H1 (cell line): ENCODE results near the gene PGD. TPM values are rescaled to one million over a fixed set of nuclear protein-coding genes. Genes with fewer than 3 reads are reported as not detected.
A peak's percentile ranks its signal among the peaks of the same experiment; 100 is the strongest.

ENCODE experiments used
- CTCF ChIA-PET: fragments of 300-600 bp; sonication (Branson Sonifier 250); formaldehyde crosslinking; loops from one replicate; lab custom pipeline; 2021; ENCODE audit not compliant: partially characterized antibody; lab: Charles Lee
- POLR2A ChIA-PET: fragments of 300-600 bp; sonication (Branson Sonifier 250); formaldehyde crosslinking; loops from one replicate; lab custom pipeline; 2021; ENCODE audit warnings: inconsistent platforms; ENCODE audit not compliant: partially characterized antibody; lab: Charles Lee
- DNase-seq, 2 experiments: peaks; one replicate each; pipeline versions ENCODE4 v3.0.0 to v3.0.0-alpha.2; 2010 to 2022; ENCODE audit warnings: low spot score in 2 of 2, low read depth in 1 of 2, mixed read lengths in 1 of 2
- FAIRE-seq: peaks from 2 replicates; lab custom pipeline; 2011; peaks lifted over from hg19 to GRCh38; lab: Jason Lieb, UNC
- H2AFZ ChIP-seq: 2 replicates; pipeline ENCODE4 v1.8.1; 2012; ENCODE audit warnings: low read length, inconsistent platforms
- H2AK5ac ChIP-seq: 2 replicates; pipeline ENCODE4 v1.6.1; 2013; ENCODE audit warnings: low read depth, low read length
- H2BK120ac ChIP-seq: replicated peaks from 2 replicates; pipeline ENCODE3; 2013; ENCODE audit warnings: low read depth, low read length, inconsistent platforms
- H2BK12ac ChIP-seq: 2 replicates; pipeline ENCODE4 v1.6.1; 2013; ENCODE audit warnings: low read depth, low read length
- H2BK15ac ChIP-seq: 2 replicates; pipeline ENCODE4 v1.6.1; 2013; ENCODE audit warnings: low read length
- H2BK20ac ChIP-seq: 2 replicates; pipeline ENCODE4 v1.6.1; 2013; ENCODE audit warnings: low read length
- H2BK5ac ChIP-seq: 2 replicates; pipeline ENCODE4 v1.6.1; 2013; ENCODE audit warnings: low read depth, low read length
- H3K14ac ChIP-seq: 2 replicates; pipeline ENCODE4 v1.6.1; 2013; ENCODE audit warnings: inconsistent platforms; ENCODE audit not compliant: insufficient read length
- H3K18ac ChIP-seq: 2 replicates; pipeline ENCODE4 v1.6.1; 2013; ENCODE audit warnings: low read length; ENCODE audit errors: extremely low read depth
- H3K23ac ChIP-seq: 2 replicates; pipeline ENCODE4 v1.6.1; 2013; ENCODE audit warnings: inconsistent platforms; ENCODE audit not compliant: insufficient read length
- H3K23me2 ChIP-seq: 2 replicates; pipeline ENCODE4 v1.6.1; 2013; ENCODE audit warnings: low read depth, low read length
- H3K27ac ChIP-seq: 2 replicates; pipeline ENCODE4 v1.6.1; 2011; ENCODE audit warnings: low read depth, low read length, inconsistent platforms
- H3K27me3 ChIP-seq, 4 experiments: replicated peaks in 1 of 4; 1 replicate in 1 of 4; 2 replicates in 3 of 4; pipeline versions ENCODE4 v1.6.1 to v1.8.1; 2011 to 2013; ENCODE audit warnings: low read length in 3 of 4, mild to moderate bottlenecking in 3 of 4, inconsistent platforms in 2 of 4, mixed read lengths in 2 of 4, moderate library complexity in 1 of 4; ENCODE audit not compliant: control insufficient read depth in 3 of 4, insufficient read depth in 3 of 4; ENCODE audit errors: extremely low read depth in 1 of 4
- H3K36me3 ChIP-seq, 4 experiments: 2 replicates each; pipeline versions ENCODE4 v1.6.1 to v1.8.1; 2011 to 2013; ENCODE audit warnings: mild to moderate bottlenecking in 4 of 4, low read length in 3 of 4, moderate library complexity in 2 of 4, control low read depth in 1 of 4, inconsistent platforms in 1 of 4; ENCODE audit not compliant: insufficient read depth in 4 of 4, control insufficient read depth in 2 of 4
- H3K4ac ChIP-seq: replicated peaks from 2 replicates; pipeline ENCODE3; 2013; ENCODE audit warnings: low read length, low read depth, mixed read lengths, inconsistent platforms; ENCODE audit not compliant: insufficient read length
- H3K4me1 ChIP-seq, 4 experiments: replicated peaks in 1 of 4; 1 replicate in 1 of 4; 2 replicates in 3 of 4; pipeline versions ENCODE4 v1.6.1 to v1.8.1; 2011 to 2013; ENCODE audit warnings: low read length in 3 of 4, inconsistent platforms in 2 of 4, mixed read lengths in 1 of 4; ENCODE audit not compliant: insufficient read depth in 4 of 4, control insufficient read depth in 3 of 4
- H3K4me2 ChIP-seq, 2 experiments: 2 replicates each; pipeline versions ENCODE4 v1.6.1 to v1.8.1; 2011 to 2013; ENCODE audit warnings: low read depth in 2 of 2, low read length in 2 of 2, control low read depth in 1 of 2, inconsistent platforms in 1 of 2, mild to moderate bottlenecking in 1 of 2; ENCODE audit not compliant: insufficient read depth in 1 of 2
- H3K4me3 ChIP-seq, 4 experiments: fragments of 200-600, 300-600 bp in 1 of 4; sonication (generic), shearing (Covaris generic), sonication (Bioruptor Twin) in 1 of 4; 2 replicates each; pipeline versions ENCODE4 v1.5.1 to v1.8.1; 2011 to 2016; ENCODE audit warnings: low read length in 4 of 4, low read depth in 3 of 4, control low read depth in 2 of 4, inconsistent platforms in 2 of 4, mild to moderate bottlenecking in 2 of 4, mixed read lengths in 1 of 4, moderate library complexity in 1 of 4; ENCODE audit not compliant: insufficient read depth in 2 of 4; ENCODE audit errors: extremely low read depth in 1 of 4
- H3K56ac ChIP-seq: replicated peaks from 2 replicates; pipeline ENCODE3; 2013; ENCODE audit warnings: low read depth, mild to moderate bottlenecking, mixed read lengths, low read length, inconsistent platforms; ENCODE audit not compliant: insufficient read length
- H3K79me1 ChIP-seq: 2 replicates; pipeline ENCODE4 v1.6.1; 2013; ENCODE audit warnings: low read depth, low read length, control low read depth
- H3K79me2 ChIP-seq, 2 experiments: 2 replicates each; pipeline versions ENCODE4 v1.6.1 to v1.8.1; 2012 to 2013; ENCODE audit warnings: low read length in 2 of 2, mild to moderate bottlenecking in 2 of 2, inconsistent platforms in 1 of 2; ENCODE audit not compliant: insufficient read depth in 2 of 2, control insufficient read depth in 1 of 2
- H3K9ac ChIP-seq, 4 experiments: replicated peaks in 1 of 4; 1 replicate in 1 of 4; 2 replicates in 3 of 4; pipeline versions ENCODE4 v1.6.1 to v1.8.1; 2011 to 2013; ENCODE audit warnings: low read depth in 3 of 4, low read length in 3 of 4, control low read depth in 2 of 4, mild to moderate bottlenecking in 2 of 4, moderate library complexity in 2 of 4, inconsistent platforms in 1 of 4; ENCODE audit errors: extremely low read depth in 1 of 4
- H3K9me3 ChIP-seq, 2 experiments: 2 replicates each; pipeline versions ENCODE4 v1.6.1 to v1.8.1; 2012 to 2013; ENCODE audit warnings: mild to moderate bottlenecking in 2 of 2, moderate library complexity in 2 of 2, control low read depth in 1 of 2, inconsistent platforms in 1 of 2, low read depth in 1 of 2, low read length in 1 of 2, mixed read lengths in 1 of 2; ENCODE audit not compliant: insufficient read depth in 2 of 2
- H4K20me1 ChIP-seq, 2 experiments: replicated peaks in 1 of 2; 2 replicates each; pipeline versions ENCODE3 to v1.8.1; 2011 to 2013; ENCODE audit warnings: inconsistent platforms in 2 of 2, low read length in 2 of 2, mild to moderate bottlenecking in 1 of 2; ENCODE audit not compliant: insufficient read depth in 2 of 2, control insufficient read depth in 1 of 2
- H4K5ac ChIP-seq: 2 replicates; pipeline ENCODE4 v1.6.1; 2013; ENCODE audit warnings: low read length, low read depth, mixed read lengths, inconsistent platforms; ENCODE audit not compliant: insufficient read length
- H4K8ac ChIP-seq: 2 replicates; pipeline ENCODE4 v1.8.0; 2013; ENCODE audit warnings: mild to moderate bottlenecking, moderate library complexity, low read length, inconsistent platforms; ENCODE audit not compliant: insufficient read depth; ENCODE audit errors: extremely low read depth
- H4K91ac ChIP-seq: replicated peaks from 2 replicates; pipeline ENCODE3; 2013; ENCODE audit warnings: low read length, mixed read lengths, inconsistent platforms; ENCODE audit not compliant: insufficient read length
- JUN ChIP-seq: IDR thresholded peaks from 2 replicates; pipeline ENCODE4 v1.6.1; 2011; ENCODE audit warnings: low read depth, mild to moderate bottlenecking, improper control_type of control experiment, low read length
- RAD21 ChIP-seq, 2 experiments: IDR thresholded peaks in 1 of 2; conservative IDR thresholded peaks in 1 of 2; 2 replicates each; pipeline ENCODE4 v1.6.1; 2011; ENCODE audit warnings: low read depth in 2 of 2, low read length in 2 of 2, improper control_type of control experiment in 1 of 2, inconsistent platforms in 1 of 2, mild to moderate bottlenecking in 1 of 2, moderate library complexity in 1 of 2
- SP1 ChIP-seq: IDR thresholded peaks from 2 replicates; pipeline ENCODE4 v1.6.1; 2011; ENCODE audit warnings: low read depth, low read length
- SP4 ChIP-seq: IDR thresholded peaks from 2 replicates; pipeline ENCODE4 v1.6.1; 2012; ENCODE audit warnings: low read length, inconsistent platforms
- TCF12 ChIP-seq: IDR thresholded peaks from 2 replicates; pipeline ENCODE4 v1.6.1; 2011; ENCODE audit warnings: low read depth, mild to moderate bottlenecking, low read length
- WGBS, 2 experiments: shearing (Covaris generic) in 1 of 2; methylation state at CpG; one replicate each; pipeline versions ENCODE4 v1.1.6 to v1.1.7; 2013 to 2015; ENCODE audit warnings: low lambda C conversion rate in 2 of 2, mixed read lengths in 2 of 2, inconsistent platforms in 1 of 2, low coverage in 1 of 2, missing lambda C conversion rate in 1 of 2; ENCODE audit not compliant: insufficient replicate concordance in 2 of 2, insufficient coverage in 1 of 2, insufficient read length in 1 of 2; ENCODE audit errors: extremely low coverage in 1 of 2, missing lambda C conversion rate in 1 of 2; 5-methylcytosine and 5-hydroxymethylcytosine counted together
- polyA plus RNA-seq, 7 experiments: library from polyadenylated mRNA; depleted of rRNA in 3 of 7; stranded (reverse) in 5 of 7; unstranded in 2 of 7; fragments of >200 nt in 5 of 7; fragments of 200-250 nt in 2 of 7; gene quantifications; 1 replicate in 5 of 7; 2 replicates in 1 of 7; 4 replicates in 1 of 7; pipeline versions ENCODE4 v1.2.1 to v1.2.3, GENCODE V29; 2011 to 2013; ENCODE audit warnings: missing spikeins in 2 of 7, mixed read lengths in 2 of 7
- total RNA-seq: library from RNA; stranded (reverse); fragmentation: NEBNext Ultra II Directional; extraction: Animal tissue kit (Norgen Biotek cat#: 25700); gene quantifications from 2 replicates; pipeline ENCODE4 v1.2.1, GENCODE V29; 2021
- TF ChIP-seq, protein P1 (sequence below), 3 experiments: IDR thresholded peaks; 1 replicate in 2 of 3; 2 replicates in 1 of 3; pipeline versions ENCODE4 v1.5.1 to v1.6.1; 2011; ENCODE audit warnings: low read length in 3 of 3, mild to moderate bottlenecking in 3 of 3, inconsistent platforms in 2 of 3, low read depth in 1 of 3, moderate library complexity in 1 of 3; ENCODE audit not compliant: insufficient read depth in 1 of 3; ENCODE audit errors: control extremely low read depth in 1 of 3

Gene PGD
- total and polyA plus RNA-seq, 2 of the 8 experiments (the other 6 are each of a cell fraction or from before 2014, with no cell fraction given) = 191 to 331 TPM

DNA sequence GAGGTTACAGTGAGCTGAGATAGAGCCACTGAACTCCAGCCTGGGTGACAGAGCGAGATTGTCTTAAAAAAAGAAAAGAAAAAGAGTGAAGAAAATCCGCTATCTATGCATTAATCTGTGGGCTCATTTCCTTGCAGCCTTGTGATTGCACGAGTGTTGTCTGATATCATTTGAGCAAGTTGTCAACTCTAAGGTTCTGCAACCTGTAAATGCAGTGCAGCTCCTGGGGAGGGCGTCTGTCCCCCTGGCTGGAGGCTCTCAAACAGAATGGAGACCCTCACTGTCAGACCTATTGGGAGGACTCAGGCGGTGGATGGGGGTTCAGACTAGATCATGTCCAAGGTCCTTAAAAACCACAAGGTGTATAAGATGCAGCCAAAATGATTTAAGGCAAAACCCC lies 57.2 kb downstream of the PGD start:
- Histone ChIP-seq H3K4ac (no peak overlapping the region), H2BK15ac (no peak overlapping the region), H3K27me3 (no peaks in the 10 kb centered on the region), H3K9me3 (no peaks in the 10 kb centered on the region), H3K79me1 (no peaks in the 10 kb centered on the region), H3K23me2 (no peaks in the 10 kb centered on the region), H4K8ac (no peak overlapping the region), H2AK5ac (no peak overlapping the region), H3K79me2 (no peaks in the 10 kb centered on the region), H3K27ac (no peak overlapping the region), H4K20me1 (peaks cover 0 to 4% of the 10 kb centered on the region in 2 experiments), H2BK5ac (no peak overlapping the region), H3K9ac (no peak overlapping the region), H3K36me3 (peaks cover 4 to 30% (median 6%) of the 10 kb centered on the region in 4 experiments; a peak in 5 of 8 replicates), H2AFZ (no peak overlapping the region), H3K4me2 (no peak overlapping the region), H3K23ac (no peak overlapping the region), H2BK120ac (no peak overlapping the region), H2BK20ac (no peak overlapping the region), H4K91ac (no peak overlapping the region), H3K4me3 (no peak overlapping the region), H3K4me1 (peaks cover 0 to 6% (median 1%) of the 10 kb centered on the region in 4 experiments; a peak in 3 of 7 replicates), H2BK12ac (no peak overlapping the region), H4K5ac (no peak overlapping the region), H3K14ac (no peak overlapping the region), H3K18ac (no peak overlapping the region), H3K56ac (no peak overlapping the region)
- WGBS, 2 experiments = 84% methylated on average over 5 of the region's 5 CpGs; no CpG with 5 or more reads in 1 of the 2 experiments
- no peak for TF ChIP-seq TCF12
- TF ChIP-seq SP4 = no peak
- TF ChIP-seq RAD21 (IDR thresholded peaks at IDR 0.05 in 1 of 2, conservative IDR thresholded peaks at IDR 0.05 in 1 of 2; ENCODE audit: low read depth in 2 of 2, low read length in 2 of 2) = peak; percentile 18 to 37; a peak in 2 of 4 replicates
- TF ChIP-seq, protein P1, sequence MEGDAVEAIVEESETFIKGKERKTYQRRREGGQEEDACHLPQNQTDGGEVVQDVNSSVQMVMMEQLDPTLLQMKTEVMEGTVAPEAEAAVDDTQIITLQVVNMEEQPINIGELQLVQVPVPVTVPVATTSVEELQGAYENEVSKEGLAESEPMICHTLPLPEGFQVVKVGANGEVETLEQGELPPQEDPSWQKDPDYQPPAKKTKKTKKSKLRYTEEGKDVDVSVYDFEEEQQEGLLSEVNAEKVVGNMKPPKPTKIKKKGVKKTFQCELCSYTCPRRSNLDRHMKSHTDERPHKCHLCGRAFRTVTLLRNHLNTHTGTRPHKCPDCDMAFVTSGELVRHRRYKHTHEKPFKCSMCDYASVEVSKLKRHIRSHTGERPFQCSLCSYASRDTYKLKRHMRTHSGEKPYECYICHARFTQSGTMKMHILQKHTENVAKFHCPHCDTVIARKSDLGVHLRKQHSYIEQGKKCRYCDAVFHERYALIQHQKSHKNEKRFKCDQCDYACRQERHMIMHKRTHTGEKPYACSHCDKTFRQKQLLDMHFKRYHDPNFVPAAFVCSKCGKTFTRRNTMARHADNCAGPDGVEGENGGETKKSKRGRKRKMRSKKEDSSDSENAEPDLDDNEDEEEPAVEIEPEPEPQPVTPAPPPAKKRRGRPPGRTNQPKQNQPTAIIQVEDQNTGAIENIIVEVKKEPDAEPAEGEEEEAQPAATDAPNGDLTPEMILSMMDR (IDR thresholded peaks at IDR 0.05; ENCODE audit: control extremely low read depth in 1 of 3, insufficient read depth in 1 of 3, low read depth in 1 of 3, low read length in 3 of 3) = peak; percentile 33 to 54 (median 42); a peak in 3 of 4 replicates
- no peak for TF ChIP-seq JUN
- no peak for TF ChIP-seq SP1
- ChIA-PET CTCF (interaction anchor here (0.6 to 7.4 kb wide), 15 partner anchors 10 to 486 kb away, joined by 3 to 43 read pairs (median 4); partner anchors contain the start of gene CENPS), POLR2A (interaction anchor here (0.7 to 7.9 kb wide), 12 partner anchors 9 to 57 kb away, joined by 3 to 67 read pairs (median 6); partner anchors contain the start of genes CENPS, DFFA, PEX14 and PGD)
- DNase-seq = no peak
- peak; percentile 60 for FAIRE-seq
